Activated CD8-positive, alpha-beta memory T cell treated with anti-CD3 and anti-CD28 coated beads for 24 hours (primary cell): ENCODE results near the gene MTHFD1.

Experiments
- DNase-seq: peaks from one replicate; pipeline ENCODE4 v3.0.0-alpha.2; 2020

Gene MTHFD1

GRCh38 chr14:64454671-64455070 is 66.5 kb downstream of the MTHFD1 start:
- no peak for DNase-seq

GRCh38 chr14:64459405-64460136 is 71.4 kb downstream of the MTHFD1 start:
- no peak for DNase-seq

GRCh38 chr14:64461221-64461620 is 73.1 kb downstream of the MTHFD1 start:
- DNase-seq: no peak

GRCh38 chr14:64463195-64463594 is 75.0 kb downstream of the MTHFD1 start:
- DNase-seq: no peak

GRCh38 chr14:64463873-64464272 is 75.7 kb downstream of the MTHFD1 start:
- DNase-seq: no peak

- no peak for DNase-seq
These were observed 76.5 kb downstream of the MTHFD1 start for GRCh38 chr14:64464651-64465050.

GRCh38 chr14:64465191-64465822 is 77.2 kb downstream of the MTHFD1 start, which contains the start of gene AKAP5:
AKAP5 (plus strand) TSS chr14:64465499; CDS start chr14:64468395, 2,896 bp downstream.
- peak; percentile 80 for DNase-seq

- no peak for DNase-seq
These were observed 77.8 kb downstream of the MTHFD1 start for GRCh38 chr14:64465831-64466554.

- DNase-seq: no peak
These were observed 78.9 kb downstream of the MTHFD1 start for GRCh38 chr14:64467101-64467500.

- no peak for DNase-seq
These were observed 79.4 kb downstream of the MTHFD1 start for GRCh38 chr14:64467566-64467965.

GRCh38 chr14:64468451-64468850 is 80.3 kb downstream of the MTHFD1 start:
- no peak for DNase-seq

- DNase-seq: no peak
These were observed 85.9 kb downstream of the MTHFD1 start for GRCh38 chr14:64474041-64474440.

GRCh38 chr14:64474698-64475097 is 86.5 kb downstream of the MTHFD1 start:
- no peak for DNase-seq

GRCh38 chr14:64475585-64476273 is 87.6 kb downstream of the MTHFD1 start:
- no peak for DNase-seq

- no peak for DNase-seq
These were observed 88.3 kb downstream of the MTHFD1 start for GRCh38 chr14:64476438-64476837.

- DNase-seq: no peak
These were observed 90.6 kb downstream of the MTHFD1 start for GRCh38 chr14:64478634-64479250.

- no peak for DNase-seq
These were observed 100.5 kb downstream of the MTHFD1 start for GRCh38 chr14:64488590-64489099.

GRCh38 chr14:64491637-64492036 is 103.5 kb downstream of the MTHFD1 start:
- DNase-seq: no peak

GRCh38 chr14:64493455-64493854 is 105.3 kb downstream of the MTHFD1 start:
- no peak for DNase-seq

- DNase-seq: no peak
These were observed 107.1 kb downstream of the MTHFD1 start for GRCh38 chr14:64495252-64495651.

GRCh38 chr14:64496764-64497163 is 108.6 kb downstream of the MTHFD1 start:
- no peak for DNase-seq

GRCh38 chr14:64500088-64500487 is 111.9 kb downstream of the MTHFD1 start:
- no peak for DNase-seq
